Prostate gland (tissue), 2 donors: ENCODE data around the gene PIRT.

Experiments used
- POLR2A ChIP-seq: fragments of 450-650 bp; IDR thresholded peaks from one replicate; pipeline ENCODE4 v1.6.1; 2016; ENCODE audit warnings: antibody characterized with exemption, mild to moderate bottlenecking
- TF ChIP-seq, protein P1 (sequence below), 4 experiments: fragments of 200-600 bp in 2 of 4; fragments of 450-650 bp in 2 of 4; sonication (generic) in 2 of 4; IDR thresholded peaks; 1 replicate in 3 of 4; 2 replicates in 1 of 4; pipeline ENCODE4 v1.5.1; 2016 to 2019; ENCODE audit warnings: antibody characterized with exemption in 4 of 4, mild to moderate bottlenecking in 2 of 4, moderate library complexity in 2 of 4

DNA sequence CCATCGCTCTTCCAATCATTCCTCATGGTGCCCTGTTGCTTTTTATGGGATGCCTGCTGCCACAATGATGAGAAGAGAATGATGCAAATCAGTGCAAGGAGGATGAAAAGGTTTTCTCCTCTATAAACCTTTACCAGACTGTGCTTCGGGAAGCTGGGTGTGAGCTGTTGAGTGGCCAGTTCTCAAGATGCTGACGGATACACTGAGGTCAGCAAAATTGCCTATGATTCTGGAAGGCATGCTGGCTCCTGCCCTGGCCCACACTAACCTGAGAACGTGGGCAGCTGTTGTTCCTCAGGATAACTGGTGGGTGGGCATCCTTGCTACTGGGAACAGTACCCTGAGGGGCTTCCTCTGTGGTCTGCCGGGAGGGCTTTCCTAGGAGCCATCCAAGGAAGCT lies 795 bp upstream of the PIRT start:
- no peak for TF ChIP-seq POLR2A
- TF ChIP-seq, protein P1, sequence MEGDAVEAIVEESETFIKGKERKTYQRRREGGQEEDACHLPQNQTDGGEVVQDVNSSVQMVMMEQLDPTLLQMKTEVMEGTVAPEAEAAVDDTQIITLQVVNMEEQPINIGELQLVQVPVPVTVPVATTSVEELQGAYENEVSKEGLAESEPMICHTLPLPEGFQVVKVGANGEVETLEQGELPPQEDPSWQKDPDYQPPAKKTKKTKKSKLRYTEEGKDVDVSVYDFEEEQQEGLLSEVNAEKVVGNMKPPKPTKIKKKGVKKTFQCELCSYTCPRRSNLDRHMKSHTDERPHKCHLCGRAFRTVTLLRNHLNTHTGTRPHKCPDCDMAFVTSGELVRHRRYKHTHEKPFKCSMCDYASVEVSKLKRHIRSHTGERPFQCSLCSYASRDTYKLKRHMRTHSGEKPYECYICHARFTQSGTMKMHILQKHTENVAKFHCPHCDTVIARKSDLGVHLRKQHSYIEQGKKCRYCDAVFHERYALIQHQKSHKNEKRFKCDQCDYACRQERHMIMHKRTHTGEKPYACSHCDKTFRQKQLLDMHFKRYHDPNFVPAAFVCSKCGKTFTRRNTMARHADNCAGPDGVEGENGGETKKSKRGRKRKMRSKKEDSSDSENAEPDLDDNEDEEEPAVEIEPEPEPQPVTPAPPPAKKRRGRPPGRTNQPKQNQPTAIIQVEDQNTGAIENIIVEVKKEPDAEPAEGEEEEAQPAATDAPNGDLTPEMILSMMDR (IDR thresholded peaks at IDR 0.05): no peak
